Stimulated activated naive B cell treated with anti-CD40 and anti-IgM and Interleukin-4, amounts not matched to agents 10 μg/mL and 1 μg/mL and 100 μg/mL, for 72 hours (primary cell): ENCODE data around the gene MPO.

Experiments used
- ATAC-seq, 2 donors: fragments of 150-1000 bp; cut with Tn5 transposase; replicated peaks; 2 replicates each; pipeline ENCODE4 v1.10.0; 2021; ENCODE audit warnings: moderate library complexity in 1 of 2
- DNase-seq: peaks from one replicate; pipeline ENCODE4 v3.0.0; 2021
- H3K27ac Mint-ChIP-seq: one replicate; pipeline ENCODE4 v1.8.0; 2022; ENCODE audit warnings: mild to moderate bottlenecking, mixed read lengths
- H3K27me3 Mint-ChIP-seq, 2 donors: one replicate each; pipeline ENCODE4 v1.8.0; 2022; ENCODE audit warnings: mixed read lengths in 2 of 2
- H3K36me3 Mint-ChIP-seq, 2 donors: one replicate each; pipeline ENCODE4 v1.8.0; 2022; ENCODE audit warnings: mixed read lengths in 2 of 2, mild to moderate bottlenecking in 1 of 2
- H3K4me1 Mint-ChIP-seq, 2 donors: one replicate each; pipeline ENCODE4 v1.8.0; 2022; ENCODE audit warnings: mixed read lengths in 2 of 2, mild to moderate bottlenecking in 1 of 2
- H3K4me3 Mint-ChIP-seq, 2 donors: one replicate each; pipeline ENCODE4 v1.8.0; 2022; ENCODE audit warnings: mild to moderate bottlenecking in 2 of 2, mixed read lengths in 2 of 2, moderate library complexity in 1 of 2
- H3K9me3 Mint-ChIP-seq, 2 donors: one replicate each; pipeline ENCODE4 v1.8.0; 2022; ENCODE audit warnings: mixed read lengths in 2 of 2, mild to moderate bottlenecking in 1 of 2

Gene MPO

DNA sequence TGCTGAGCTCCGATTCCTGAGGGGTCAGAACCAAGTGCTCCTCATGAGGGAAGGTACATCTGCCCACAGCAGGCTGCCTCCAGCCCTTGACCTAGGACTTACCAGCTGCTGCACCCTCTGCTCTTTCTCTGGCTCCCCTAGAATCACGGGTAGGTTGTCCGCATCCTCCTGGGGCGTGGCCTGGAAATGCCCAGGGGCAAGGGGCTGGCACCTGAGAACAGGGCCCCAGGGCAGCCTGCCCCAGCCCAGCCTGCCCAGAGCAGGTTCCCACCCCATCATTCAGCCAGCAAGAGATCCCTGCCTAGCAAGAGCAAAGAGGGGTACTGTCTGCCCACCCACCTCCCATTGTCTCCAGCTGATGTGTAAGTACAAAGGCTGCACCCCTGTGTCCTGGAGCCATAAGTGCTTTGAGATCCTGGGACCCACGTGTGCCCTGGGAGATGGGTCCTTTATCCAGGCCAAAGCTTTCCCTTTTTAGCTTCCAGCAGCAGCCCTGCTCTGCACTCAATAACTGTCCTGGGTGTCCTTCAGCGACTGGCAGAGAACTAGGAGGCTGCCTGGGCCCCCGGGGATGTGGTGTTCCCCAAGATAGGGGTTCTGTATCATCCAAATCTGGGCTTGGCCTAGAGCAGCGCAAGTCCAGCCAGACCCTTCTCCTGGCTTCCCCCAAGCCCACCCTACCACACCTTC lies 42.8 kb upstream of the MPO start:
- Mint-ChIP-seq H3K36me3 (peaks cover 9 to 18% of the 10 kb centered on the region in 2 donors), H3K27me3 (peaks cover 0 to 20% of the 10 kb centered on the region in 2 donors)

DNA sequence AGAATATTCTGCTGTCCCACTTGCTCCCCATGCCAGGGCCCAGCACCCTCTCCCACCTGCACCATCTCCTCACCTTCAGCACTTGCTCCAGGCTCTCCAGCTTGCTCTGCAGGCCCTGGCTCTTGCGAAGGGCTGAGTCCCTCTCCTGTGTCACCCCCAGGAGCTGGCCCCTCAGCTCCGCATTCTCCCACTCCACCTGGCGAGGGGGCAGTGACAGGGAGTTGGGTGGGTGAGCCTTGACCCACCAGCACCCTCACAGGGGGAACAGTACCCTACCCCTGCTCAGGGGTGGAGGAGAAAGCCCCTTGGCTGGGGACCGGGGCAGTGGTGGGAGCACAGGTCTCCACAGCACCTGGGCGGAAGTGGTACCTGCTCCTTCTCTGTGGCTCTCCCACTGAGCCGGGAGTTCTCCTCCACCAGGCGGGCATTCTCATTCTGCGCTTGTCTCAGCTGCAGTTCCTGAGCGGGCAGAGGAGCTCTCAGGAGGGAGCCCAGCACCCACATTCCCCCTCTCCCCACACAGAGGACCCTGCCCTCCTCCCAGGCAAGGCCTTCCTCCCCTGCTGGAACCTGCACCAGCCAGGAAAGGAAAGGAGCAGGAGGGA lies 41.9 kb upstream of the MPO start:
- peaks cover 5 to 12% of the 10 kb centered on the region in 2 donors for H3K36me3 Mint-ChIP-seq
- H3K4me1 Mint-ChIP-seq, result peaks cover 30 to 36% of the 10 kb centered on the region in 2 donors
- H3K27me3 Mint-ChIP-seq, result peaks cover 0 to 15% of the 10 kb centered on the region in 2 donors
- no peak overlapping the region for H3K4me3 Mint-ChIP-seq
- no peaks in the 10 kb centered on the region for H3K9me3 Mint-ChIP-seq
- no peak for ATAC-seq
- no peak for DNase-seq
- peak overlapping the region; percentile 81 for H3K27ac Mint-ChIP-seq

More for the DNA sequence above, 42.8 kb upstream of the MPO start:
- H3K4me3 Mint-ChIP-seq, result no peak overlapping the region
- H3K9me3 Mint-ChIP-seq, result no peaks in the 10 kb centered on the region
- DNase-seq (no peak), ATAC-seq (no peak)
- H3K27ac Mint-ChIP-seq, result peak overlapping the region; percentile 57
- H3K4me1 Mint-ChIP-seq, result peaks cover 32 to 37% of the 10 kb centered on the region in 2 donors

GRCh38 chr17:58321571-58322525 lies 41.1 kb upstream of the MPO start:
- ATAC-seq (no peak), DNase-seq (no peak)
- no peak overlapping the region for H3K4me3 Mint-ChIP-seq
- H3K36me3 Mint-ChIP-seq, result peaks cover 5 to 7% of the 10 kb centered on the region in 2 donors
- H3K9me3 Mint-ChIP-seq, result no peaks in the 10 kb centered on the region
- H3K27ac Mint-ChIP-seq, result peak overlapping the region; percentile 81
- peaks cover 31 to 35% of the 10 kb centered on the region in 2 donors for H3K4me1 Mint-ChIP-seq
- H3K27me3 Mint-ChIP-seq, result peaks cover 0 to 10% of the 10 kb centered on the region in 2 donors

- DNase-seq (no peak), ATAC-seq (no peak)
- Mint-ChIP-seq H3K9me3 (no peaks in the 10 kb centered on the region), H3K36me3 (peaks cover 0 to 5% of the 10 kb centered on the region in 2 donors), H3K27ac (no peak overlapping the region), H3K4me1 (peaks cover 23 to 25% of the 10 kb centered on the region in 2 donors), H3K4me3 (no peak overlapping the region), H3K27me3 (peaks cover 0 to 4% of the 10 kb centered on the region in 2 donors)
These were observed 40.0 kb upstream of the MPO start for GRCh38 chr17:58320570-58321323.

DNA sequence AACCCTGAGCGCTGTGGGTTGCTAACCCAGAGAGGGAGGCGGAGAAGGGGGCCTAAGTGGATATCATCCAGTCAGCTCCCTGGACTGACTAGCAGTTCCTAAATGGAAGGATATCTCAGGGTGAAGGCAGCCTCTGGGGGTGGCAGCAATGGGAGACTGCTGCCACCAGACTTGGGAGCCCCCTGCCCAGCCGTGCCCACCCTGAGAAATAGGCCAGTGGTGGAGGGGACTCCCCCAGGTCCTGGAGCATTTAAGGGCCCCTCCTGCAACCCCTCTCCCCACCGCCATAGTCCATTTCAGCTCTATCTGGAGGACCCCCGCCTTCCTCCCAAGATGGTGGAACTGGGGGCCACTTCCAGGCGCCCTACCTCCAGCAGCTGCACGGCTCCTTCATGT lies 39.4 kb upstream of the MPO start:
- H3K4me1 Mint-ChIP-seq, result peaks cover 19% of the 10 kb centered on the region in 2 donors
- no peaks in the 10 kb centered on the region for H3K9me3 Mint-ChIP-seq
- peaks cover 0 to 5% of the 10 kb centered on the region in 2 donors for H3K36me3 Mint-ChIP-seq
- no peak overlapping the region for H3K27ac Mint-ChIP-seq
- H3K4me3 Mint-ChIP-seq, result no peak overlapping the region
- ATAC-seq (no peak), DNase-seq (no peak)
- H3K27me3 Mint-ChIP-seq, result peaks cover 0 to 2% of the 10 kb centered on the region in 2 donors

DNA sequence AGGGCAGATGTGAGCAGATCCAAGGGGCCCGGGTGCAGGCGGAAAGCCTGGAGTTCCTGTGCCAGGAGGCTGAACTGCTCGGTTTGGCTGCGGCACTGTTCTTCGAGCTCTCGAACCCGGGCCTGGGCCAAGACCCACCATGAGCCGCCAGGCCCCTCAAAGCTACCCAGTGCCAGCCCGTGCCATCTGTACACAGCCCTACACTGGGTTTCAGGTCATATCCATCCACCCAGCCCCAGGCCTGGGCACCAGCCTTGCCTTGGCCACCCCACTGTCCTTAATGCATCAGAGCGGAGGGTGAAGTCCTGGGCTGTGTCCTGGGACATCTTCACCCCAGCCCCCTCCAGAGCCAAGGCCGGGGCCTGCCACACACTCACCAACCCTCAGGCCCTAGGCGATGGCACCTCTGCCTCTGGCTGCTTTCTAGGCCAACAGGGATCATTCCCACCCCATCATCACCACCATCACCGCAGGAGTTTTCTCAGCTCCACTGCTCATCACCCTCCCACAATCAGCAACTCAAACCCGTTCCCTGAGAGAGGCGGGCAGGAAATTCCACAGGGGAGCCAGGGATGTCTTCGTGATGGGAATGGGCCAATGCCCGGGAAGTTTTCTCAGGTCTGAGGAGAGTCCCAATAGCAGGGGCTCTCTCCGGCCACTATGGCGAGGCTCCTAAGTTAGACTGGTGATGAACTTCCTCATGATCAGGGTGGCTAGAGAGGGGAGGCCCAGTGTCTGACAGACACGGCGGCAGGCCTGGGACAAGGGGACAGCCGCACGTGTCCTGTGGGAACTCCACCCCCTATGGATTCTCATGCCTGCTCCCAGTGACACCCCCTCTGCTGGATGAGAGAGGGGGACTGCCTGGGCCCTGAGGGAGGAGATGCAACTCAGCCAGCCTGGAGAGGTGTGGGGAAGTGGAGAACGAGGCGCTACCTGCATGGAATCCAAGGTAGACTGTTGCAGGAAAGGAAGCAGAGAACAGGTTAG lies 38.7 kb upstream of the MPO start:
- ATAC-seq (no peak), DNase-seq (no peak)
- Mint-ChIP-seq H3K36me3 (peaks cover 0 to 5% of the 10 kb centered on the region in 2 donors), H3K4me1 (peaks cover 14 to 17% of the 10 kb centered on the region in 2 donors), H3K27me3 (no peaks in the 10 kb centered on the region), H3K4me3 (no peak overlapping the region), H3K27ac (peak overlapping the region; percentile 39), H3K9me3 (no peaks in the 10 kb centered on the region)

DNA sequence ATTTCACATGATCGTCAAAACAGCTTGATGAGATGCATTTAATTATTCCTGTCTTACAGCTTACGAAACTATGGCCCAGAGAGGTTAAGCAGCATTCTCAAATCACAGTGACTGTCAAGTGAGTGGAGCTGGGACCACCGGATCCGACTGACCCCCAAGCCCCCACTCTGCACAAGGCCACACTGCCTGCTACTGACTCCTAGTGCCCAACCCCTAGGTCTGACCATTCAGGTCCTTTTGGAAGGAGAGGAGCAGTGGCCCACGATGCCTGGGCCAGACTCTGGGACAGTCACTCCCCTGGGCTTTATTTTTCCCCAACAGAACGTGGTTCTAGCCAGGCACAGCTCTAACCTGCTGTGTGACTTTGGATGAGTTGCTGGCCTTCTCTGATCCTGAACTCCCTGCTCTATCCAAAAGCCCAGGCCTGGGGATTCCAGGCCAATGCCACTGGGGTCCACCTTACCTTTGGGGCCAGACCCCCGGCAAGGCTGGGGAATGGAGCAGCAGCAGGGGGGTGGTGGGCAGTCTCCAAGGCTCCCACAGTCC lies 38.0 kb upstream of the MPO start:
- ATAC-seq (no peak), DNase-seq (no peak)
- H3K9me3 Mint-ChIP-seq, result no peaks in the 10 kb centered on the region
- no peak overlapping the region for H3K27ac Mint-ChIP-seq
- H3K4me3 Mint-ChIP-seq, result no peak overlapping the region
- peaks cover 0 to 5% of the 10 kb centered on the region in 2 donors for H3K36me3 Mint-ChIP-seq
- H3K4me1 Mint-ChIP-seq, result peaks cover 14 to 17% of the 10 kb centered on the region in 2 donors
- H3K27me3 Mint-ChIP-seq, result no peaks in the 10 kb centered on the region

DNA sequence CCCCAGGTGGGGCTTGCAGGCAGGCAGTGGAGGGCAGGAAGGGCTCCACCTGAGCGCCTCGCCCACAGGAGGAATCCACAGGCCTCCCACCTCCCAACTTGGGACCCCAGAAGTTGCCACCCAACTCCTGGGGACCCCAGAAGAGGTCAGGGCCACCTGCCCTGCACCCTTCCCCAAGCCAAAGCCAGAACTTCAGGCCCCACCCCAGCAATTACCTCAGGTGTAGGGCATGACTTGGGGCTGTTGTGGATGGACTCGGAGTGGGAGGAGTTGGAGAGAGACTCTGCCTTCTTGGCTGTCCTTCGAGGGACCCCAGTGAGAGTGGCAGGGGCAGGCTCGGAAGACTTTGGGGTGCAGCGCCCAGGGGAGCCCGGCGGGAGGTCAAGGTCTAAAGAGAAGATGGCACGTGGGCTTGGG lies 37.3 kb upstream of the MPO start:
- Mint-ChIP-seq H3K4me3 (no peak overlapping the region), H3K36me3 (peaks cover 0 to 5% of the 10 kb centered on the region in 2 donors), H3K27ac (peak overlapping the region; percentile 87), H3K9me3 (no peaks in the 10 kb centered on the region), H3K27me3 (no peaks in the 10 kb centered on the region), H3K4me1 (peaks cover 13 to 14% of the 10 kb centered on the region in 2 donors)
- DNase-seq, result no peak
- ATAC-seq, result no peak

GRCh38 chr17:58317421-58318064 lies 36.8 kb upstream of the MPO start:
- Mint-ChIP-seq H3K9me3 (no peaks in the 10 kb centered on the region), H3K4me3 (no peak overlapping the region), H3K27ac (peak overlapping the region; percentile 87), H3K4me1 (peaks cover 13 to 14% of the 10 kb centered on the region in 2 donors), H3K27me3 (no peaks in the 10 kb centered on the region), H3K36me3 (peaks cover 0 to 3% of the 10 kb centered on the region in 2 donors)
- ATAC-seq (peak; percentile 98), DNase-seq (peak; percentile 78)

DNA sequence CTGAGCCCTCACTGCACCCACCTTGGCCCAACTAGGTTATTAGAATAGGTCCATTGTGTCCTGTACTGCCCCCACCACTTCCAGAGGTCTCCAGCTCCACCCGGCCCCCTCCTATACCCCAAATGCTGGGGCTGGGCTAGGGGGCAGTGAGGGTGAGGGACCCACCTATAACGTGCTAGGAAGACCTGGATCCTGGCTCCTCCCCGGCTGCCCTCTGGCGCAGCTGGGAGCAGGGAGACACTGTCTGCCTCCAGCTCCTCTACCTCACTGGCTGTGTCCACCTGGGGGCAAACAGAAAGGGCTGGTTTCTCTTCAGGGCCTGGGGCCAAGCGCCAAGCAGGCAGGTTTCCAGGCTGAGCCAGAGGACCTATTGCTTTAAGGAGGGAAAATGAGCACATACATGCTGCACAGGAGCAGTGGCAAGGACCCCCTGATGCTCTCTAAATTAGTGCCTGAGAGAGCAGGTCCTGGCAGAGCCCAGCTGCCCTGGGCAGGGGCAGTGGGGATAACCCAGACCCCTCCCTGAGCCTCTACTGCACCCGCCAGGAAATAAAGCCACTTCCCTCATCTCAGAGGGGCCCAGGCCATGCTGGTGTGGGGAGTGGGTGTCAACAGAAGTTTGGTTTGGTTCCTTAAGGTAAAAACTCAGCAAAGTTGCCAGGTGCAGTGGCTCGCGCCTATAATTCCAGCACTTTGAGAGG lies 35.7 kb upstream of the MPO start:
- Mint-ChIP-seq H3K4me1 (peaks cover 10 to 14% of the 10 kb centered on the region in 2 donors), H3K9me3 (no peaks in the 10 kb centered on the region), H3K27me3 (no peaks in the 10 kb centered on the region), H3K36me3 (no peaks in the 10 kb centered on the region), H3K27ac (peak overlapping the region; percentile 20), H3K4me3 (no peak overlapping the region)
- DNase-seq (no peak), ATAC-seq (no peak)

- ATAC-seq (no peak), DNase-seq (no peak)
- Mint-ChIP-seq H3K4me3 (no peak overlapping the region), H3K9me3 (no peaks in the 10 kb centered on the region), H3K36me3 (no peaks in the 10 kb centered on the region), H3K27me3 (no peaks in the 10 kb centered on the region), H3K4me1 (peaks cover 10 to 14% of the 10 kb centered on the region in 2 donors), H3K27ac (peak overlapping the region; percentile 20)
These were observed 35.0 kb upstream of the MPO start for GRCh38 chr17:58315750-58316149.

GRCh38 chr17:58315281-58315711 lies 34.6 kb upstream of the MPO start:
- Mint-ChIP-seq H3K36me3 (no peaks in the 10 kb centered on the region), H3K27ac (no peak overlapping the region), H3K4me3 (no peak overlapping the region), H3K27me3 (no peaks in the 10 kb centered on the region), H3K9me3 (no peaks in the 10 kb centered on the region), H3K4me1 (peaks cover 10 to 14% of the 10 kb centered on the region in 2 donors)
- no peak for DNase-seq
- ATAC-seq, result no peak
